RWPE1 (cell line): Measurements from ENCODE around the gene BCAN.

Source experiments
- CTCF ChIA-PET: fragments of 350-600 bp; sonication (Branson Sonifier 250); formaldehyde crosslinking; extraction: SDS; loops from one replicate; lab custom pipeline; 2021; lab: Yijun Ruan, JAX
- POLR2A ChIA-PET: fragments of 400-600 bp; formaldehyde crosslinking; extraction: SDS; loops from one replicate; lab custom pipeline; 2020; ENCODE audit warnings: antibody characterized with exemption; ENCODE audit not compliant: low non-redundant PET; lab: Yijun Ruan, JAX
- DNase-seq: peaks from one replicate; pipeline ENCODE4 v3.0.0; 2012; ENCODE audit warnings: low spot score
- H3K27ac ChIP-seq: fragments of 450-650 bp; 2 replicates; pipeline ENCODE4 v1.5.1; 2017
- CTCF ChIP-seq: fragments of 450-650 bp; conservative IDR thresholded peaks from 2 replicates; pipeline ENCODE4 v1.5.1; 2017; ENCODE audit warnings: low read depth, mild to moderate bottlenecking

The BCAN gene

DNA sequence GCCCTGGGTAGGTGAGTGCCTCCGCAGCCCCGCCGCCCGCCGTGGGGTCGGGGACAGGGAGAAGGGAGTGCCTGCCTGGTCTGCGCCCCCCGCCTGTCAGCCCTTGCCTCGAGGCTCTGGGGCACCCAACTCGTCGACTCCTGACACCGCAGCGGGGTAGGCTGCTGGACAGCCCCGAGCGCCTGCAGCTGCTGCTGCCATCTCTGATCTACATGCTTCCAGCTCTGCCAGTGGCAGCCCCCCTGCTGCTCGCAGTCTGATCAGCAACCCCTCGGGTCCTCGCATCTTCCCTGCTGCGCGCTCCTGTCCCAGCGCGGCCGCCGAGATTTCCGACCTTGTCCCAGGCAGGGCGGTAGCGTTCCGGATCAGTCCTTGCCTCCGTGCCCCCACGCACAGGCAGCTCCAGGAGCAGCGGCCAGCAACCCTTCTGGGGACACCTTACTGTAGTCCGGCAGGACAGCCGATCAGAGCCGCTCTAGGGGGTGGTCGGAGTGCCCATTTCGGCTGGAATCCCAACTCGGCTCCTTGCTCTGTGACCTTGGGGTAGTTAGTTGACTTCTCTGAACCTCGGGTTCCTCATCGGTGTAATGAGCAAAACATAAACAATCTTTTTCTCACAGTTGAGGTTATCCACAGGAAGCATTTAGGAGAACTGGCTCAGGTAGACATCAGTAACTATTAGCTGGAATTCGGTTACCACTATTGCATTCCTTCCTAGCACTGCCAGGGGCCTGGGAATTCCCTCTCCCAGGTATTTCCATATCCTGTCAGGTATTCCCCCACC is 540 bp downstream of the BCAN start:
- DNase-seq: no peak
- no peak for TF ChIP-seq CTCF
- no peak overlapping the region for H3K27ac ChIP-seq
- ChIA-PET CTCF (interaction anchor here (0.6 to 1.0 kb wide), 8 partner anchors 11 to 218 kb away, joined by 3 to 5 read pairs (median 4); partner anchors contain the start of genes HAPLN2 and NTRK1), POLR2A (no interaction called here)

- H3K27ac ChIP-seq: no peak overlapping the region
- TF ChIP-seq CTCF: no peak
- POLR2A ChIA-PET: no interaction called here
- no peak for DNase-seq
- CTCF ChIA-PET: interaction anchor here (0.6 to 2.7 kb wide), 9 partner anchors 12 to 217 kb away, joined by 3 to 13 read pairs (median 4); partner anchors contain the start of genes HAPLN2 and NTRK1
Measured at GRCh38 chr1:156643049-156643777, 1.3 kb downstream of the BCAN start.

DNA sequence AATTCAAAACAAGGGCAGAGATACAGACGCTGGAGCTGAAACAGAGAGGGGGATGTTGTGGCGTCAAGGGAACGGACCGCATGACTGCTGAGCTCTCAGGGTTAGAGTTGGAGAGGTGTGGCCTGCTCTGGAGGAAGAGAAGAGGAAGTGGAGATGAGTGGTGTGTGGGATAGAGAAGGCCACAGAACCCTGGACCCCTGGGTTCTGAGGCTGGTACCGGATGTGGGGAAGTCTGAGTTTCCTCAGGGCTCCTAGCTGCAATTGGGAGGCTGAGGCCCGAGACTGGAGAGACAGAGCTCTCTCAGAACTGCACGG is 1.8 kb downstream of the BCAN start:
- CTCF ChIA-PET: interaction anchor here (0.6 to 2.7 kb wide), 5 partner anchors 16 to 27 kb away, joined by 3 to 13 read pairs (median 4); partner anchors contain the start of gene HAPLN2
- H3K27ac ChIP-seq: no peak overlapping the region
- POLR2A ChIA-PET: no interaction called here
- DNase-seq: no peak
- TF ChIP-seq CTCF: no peak

DNA sequence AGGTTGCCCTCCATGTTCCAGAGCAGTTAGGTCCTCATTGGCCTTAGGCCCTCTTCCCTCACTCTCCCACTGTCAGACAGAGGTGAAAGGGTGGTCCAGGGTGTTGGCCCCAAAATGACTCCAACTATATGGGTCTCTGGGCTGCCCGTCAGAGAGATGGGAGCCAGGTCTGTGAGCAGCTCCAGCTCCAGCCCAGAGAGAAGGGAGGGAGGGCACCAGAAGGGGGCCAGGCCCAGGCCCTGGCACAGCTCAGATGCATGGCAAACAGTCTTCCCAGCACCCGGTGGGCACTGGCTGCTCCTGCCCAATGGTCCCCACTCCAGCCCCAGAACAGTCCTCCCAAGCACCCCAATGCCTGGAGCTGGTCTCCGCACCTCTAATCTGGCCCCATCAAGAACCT is 2.2 kb downstream of the BCAN start:
- ChIA-PET POLR2A (no interaction called here), CTCF (interaction anchor here (0.6 to 2.7 kb wide), 2 partner anchors 17 to 27 kb away, joined by 6 to 13 read pairs; no protein-coding TSS in a partner anchor)

GRCh38 chr1:156644640-156645039 is 2.7 kb downstream of the BCAN start:
- CTCF ChIA-PET: interaction anchor here (2.7 kb wide), 1 partner anchor 17 kb away, joined by 13 read pairs; no protein-coding TSS in a partner anchor
- no peak overlapping the region for H3K27ac ChIP-seq
- POLR2A ChIA-PET: no interaction called here
- DNase-seq: no peak
- no peak for TF ChIP-seq CTCF

More for the DNA sequence above, 2.2 kb downstream of the BCAN start:
- no peak for TF ChIP-seq CTCF
- DNase-seq: no peak
- H3K27ac ChIP-seq: no peak overlapping the region

DNA sequence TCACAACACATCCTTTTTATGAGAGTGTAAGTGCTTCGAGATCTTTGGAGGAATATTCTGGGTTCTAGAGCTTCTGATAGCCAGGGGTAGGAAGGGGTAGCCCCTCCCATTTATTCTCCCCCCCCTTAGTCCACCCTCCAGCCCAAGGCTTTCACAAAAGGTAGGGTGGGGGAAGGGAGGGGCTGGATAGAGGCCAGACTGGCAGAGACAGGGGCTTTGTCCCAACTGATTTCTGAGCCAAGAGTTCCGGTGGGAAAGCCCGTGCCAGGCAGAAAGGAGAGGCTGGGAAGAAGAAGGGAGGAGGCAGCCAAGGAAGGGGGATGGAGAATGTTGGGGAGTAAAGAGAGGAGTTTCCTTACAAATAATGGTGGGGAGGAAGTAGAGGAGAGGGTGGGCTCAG is 3.1 kb downstream of the BCAN start:
- TF ChIP-seq CTCF: no peak
- H3K27ac ChIP-seq: no peak overlapping the region
- DNase-seq: no peak
- ChIA-PET POLR2A (no interaction called here), CTCF (interaction anchor here (1.1 to 2.7 kb wide), 2 partner anchors 18 to 20 kb away, joined by 3 to 13 read pairs; no protein-coding TSS in a partner anchor)
